C4-2B (cell line): ENCODE data around the gene ADAMTS13.

ENCODE experiments used
- ZFX ChIP-seq: fragments of 450-650 bp; IDR thresholded peaks from 2 replicates; pipeline ENCODE4 v1.6.1; 2017
- TF ChIP-seq, protein P1 (sequence below): fragments of 450-650 bp; conservative IDR thresholded peaks from 2 replicates; pipeline ENCODE4 v1.5.1; 2017; ENCODE audit warnings: mild to moderate bottlenecking

DNA sequence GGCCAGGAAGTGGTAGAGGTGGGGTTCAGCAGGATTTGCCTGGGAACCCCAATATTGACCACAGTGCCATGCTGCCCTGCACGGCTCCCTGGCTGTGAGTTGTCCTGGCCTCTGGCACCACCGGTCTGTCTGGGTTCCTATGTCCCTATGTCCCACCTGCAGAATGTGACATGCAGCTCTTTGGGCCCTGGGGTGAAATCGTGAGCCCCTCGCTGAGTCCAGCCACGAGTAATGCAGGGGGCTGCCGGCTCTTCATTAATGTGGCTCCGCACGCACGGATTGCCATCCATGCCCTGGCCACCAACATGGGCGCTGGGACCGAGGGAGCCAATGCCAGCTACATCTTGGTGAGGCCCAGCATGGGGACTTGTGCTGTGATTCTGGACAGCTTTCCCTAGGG, 35.6 kb downstream of the ADAMTS13 start:
- TF ChIP-seq, protein P1, sequence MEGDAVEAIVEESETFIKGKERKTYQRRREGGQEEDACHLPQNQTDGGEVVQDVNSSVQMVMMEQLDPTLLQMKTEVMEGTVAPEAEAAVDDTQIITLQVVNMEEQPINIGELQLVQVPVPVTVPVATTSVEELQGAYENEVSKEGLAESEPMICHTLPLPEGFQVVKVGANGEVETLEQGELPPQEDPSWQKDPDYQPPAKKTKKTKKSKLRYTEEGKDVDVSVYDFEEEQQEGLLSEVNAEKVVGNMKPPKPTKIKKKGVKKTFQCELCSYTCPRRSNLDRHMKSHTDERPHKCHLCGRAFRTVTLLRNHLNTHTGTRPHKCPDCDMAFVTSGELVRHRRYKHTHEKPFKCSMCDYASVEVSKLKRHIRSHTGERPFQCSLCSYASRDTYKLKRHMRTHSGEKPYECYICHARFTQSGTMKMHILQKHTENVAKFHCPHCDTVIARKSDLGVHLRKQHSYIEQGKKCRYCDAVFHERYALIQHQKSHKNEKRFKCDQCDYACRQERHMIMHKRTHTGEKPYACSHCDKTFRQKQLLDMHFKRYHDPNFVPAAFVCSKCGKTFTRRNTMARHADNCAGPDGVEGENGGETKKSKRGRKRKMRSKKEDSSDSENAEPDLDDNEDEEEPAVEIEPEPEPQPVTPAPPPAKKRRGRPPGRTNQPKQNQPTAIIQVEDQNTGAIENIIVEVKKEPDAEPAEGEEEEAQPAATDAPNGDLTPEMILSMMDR = no peak
- TF ChIP-seq ZFX = no peak
